GM19397 (cell line): ENCODE results near the gene DIP2C.

Experiments used
- ATAC-seq: cut with Tn5 transposase; IDR thresholded peaks from one replicate; pipeline ENCODE4 v1.9.1; 2021; ENCODE audit warnings: mild to moderate bottlenecking, moderate library complexity; ENCODE audit not compliant: unreplicated experiment

DIP2C gene

DNA sequence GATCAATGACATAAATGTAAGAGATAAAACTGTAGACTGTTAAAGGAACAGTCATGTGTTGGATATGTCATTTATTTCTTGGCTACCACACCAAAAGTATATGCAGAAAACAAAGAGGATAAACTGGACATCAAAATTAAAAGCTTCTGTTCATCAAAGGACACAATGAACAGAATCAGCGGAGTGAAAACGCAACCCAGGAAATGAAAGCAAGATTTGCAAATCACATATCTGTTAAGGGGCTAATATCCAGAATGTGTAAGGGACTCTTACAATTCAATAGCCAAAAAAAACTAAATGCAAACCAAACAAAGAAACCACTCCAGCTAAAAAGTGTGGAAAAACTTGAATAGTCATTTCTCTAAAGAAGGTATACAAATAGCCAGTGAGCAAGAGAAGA is 390.0 kb downstream of the DIP2C start:
- ATAC-seq = no peak

DNA sequence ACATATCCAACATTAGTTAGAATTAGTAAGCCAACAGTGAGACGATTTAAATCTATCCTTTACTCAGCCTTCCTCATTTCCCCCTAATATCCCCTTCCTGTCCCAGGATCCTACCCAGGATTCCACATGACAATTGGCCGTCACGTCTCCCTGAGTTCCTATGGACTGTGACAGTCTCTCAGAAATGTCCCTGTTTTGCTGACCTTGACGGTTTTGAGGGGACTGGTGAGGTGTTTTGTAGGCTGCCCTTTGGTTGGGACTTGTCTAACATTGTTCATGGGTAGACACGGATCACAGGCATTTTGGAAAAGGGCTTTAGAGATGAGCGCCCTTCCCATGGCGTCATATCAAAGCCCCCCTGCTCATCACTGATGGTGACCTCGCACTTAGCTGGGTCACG is 391.4 kb downstream of the DIP2C start:
- no peak for ATAC-seq

DNA sequence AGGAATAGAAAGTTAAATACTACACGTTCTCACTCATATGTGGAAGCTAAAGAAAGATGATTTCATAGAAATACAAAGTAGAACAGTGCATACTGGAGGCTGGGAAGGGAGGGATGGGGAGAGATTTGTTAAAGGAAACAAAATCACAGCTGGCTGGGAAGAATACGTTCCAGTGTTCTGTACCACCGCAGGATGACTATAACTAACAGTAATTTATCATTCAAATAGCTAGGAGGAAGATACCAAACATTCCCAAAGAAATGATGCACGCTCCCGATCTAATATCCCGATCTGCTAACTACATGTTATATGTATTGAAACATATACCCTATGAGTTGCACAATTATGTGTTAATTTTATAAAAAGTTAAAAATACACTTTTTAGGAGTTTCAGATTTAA is 391.9 kb downstream of the DIP2C start:
- no peak for ATAC-seq

DNA sequence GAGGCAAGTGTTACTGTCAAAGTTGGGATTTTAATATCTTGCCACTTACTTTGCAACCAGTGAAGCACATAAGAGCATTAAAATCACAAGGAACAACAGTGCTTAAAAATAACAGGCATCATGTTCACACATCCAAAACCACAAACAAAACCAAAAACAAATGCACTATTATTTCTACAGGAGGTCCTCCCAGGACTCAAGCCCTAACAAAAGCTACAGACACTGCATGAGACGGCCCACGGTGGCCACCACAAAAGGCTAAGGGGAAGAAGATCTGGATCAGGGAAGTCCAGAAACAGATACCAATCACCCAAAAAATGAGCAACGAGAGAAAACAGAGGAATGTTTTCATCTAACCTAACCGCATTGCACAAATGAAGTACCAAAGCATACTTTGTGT is 395.8 kb downstream of the DIP2C start:
- no peak for ATAC-seq

DNA sequence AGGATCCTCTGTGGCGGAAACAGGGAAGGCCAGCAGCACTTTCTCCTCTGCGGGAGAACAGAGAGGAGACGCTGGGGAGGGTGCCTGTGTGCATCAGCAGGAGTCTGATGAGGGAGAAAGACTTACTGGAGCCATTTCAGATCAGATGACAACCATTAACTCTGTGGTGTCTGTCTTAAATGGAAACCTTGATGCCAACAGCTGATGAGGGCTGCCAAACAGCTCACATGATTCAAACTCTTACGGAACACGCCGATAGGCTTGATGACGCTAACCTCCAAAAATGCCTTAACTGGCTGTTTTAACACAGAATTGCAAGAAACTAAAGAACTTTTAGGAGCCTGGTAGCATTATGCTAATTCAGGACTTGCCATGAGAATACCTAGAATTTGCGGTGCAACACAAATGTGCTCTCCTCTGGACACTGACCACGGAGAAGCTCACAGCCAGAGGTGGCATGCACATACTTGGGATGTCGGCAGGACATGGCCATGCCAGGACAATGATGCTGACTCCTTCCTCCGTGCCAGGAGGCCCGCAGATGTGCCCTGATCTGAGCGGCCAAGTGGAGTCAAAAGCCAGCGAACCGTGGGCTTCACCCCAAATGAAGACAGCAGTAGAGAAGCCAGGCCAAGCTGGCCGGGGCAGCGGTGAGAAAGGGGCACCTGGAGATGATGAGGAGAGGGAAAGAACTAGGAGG is 399.3 kb downstream of the DIP2C start:
- no peak for ATAC-seq

DNA sequence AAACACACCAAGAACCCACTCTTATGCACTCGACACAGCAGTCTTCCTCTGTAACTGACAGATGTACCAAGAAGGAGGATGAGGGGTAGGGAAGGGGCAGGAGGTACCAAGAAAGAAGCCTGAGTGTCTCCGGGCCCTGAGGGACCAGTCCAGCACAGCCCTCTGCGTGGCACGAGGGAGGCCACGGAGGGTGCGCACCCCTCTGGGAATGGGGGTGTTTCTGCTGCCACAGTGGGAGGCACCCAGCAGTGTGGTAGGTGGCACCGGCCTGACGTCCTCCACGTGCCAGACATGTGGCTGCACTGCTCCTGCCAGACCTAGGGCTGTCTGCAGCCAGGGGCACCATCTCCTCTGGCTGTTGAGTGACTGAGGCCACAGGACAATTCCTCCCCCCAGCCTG is 399.9 kb downstream of the DIP2C start:
- ATAC-seq = no peak

DNA sequence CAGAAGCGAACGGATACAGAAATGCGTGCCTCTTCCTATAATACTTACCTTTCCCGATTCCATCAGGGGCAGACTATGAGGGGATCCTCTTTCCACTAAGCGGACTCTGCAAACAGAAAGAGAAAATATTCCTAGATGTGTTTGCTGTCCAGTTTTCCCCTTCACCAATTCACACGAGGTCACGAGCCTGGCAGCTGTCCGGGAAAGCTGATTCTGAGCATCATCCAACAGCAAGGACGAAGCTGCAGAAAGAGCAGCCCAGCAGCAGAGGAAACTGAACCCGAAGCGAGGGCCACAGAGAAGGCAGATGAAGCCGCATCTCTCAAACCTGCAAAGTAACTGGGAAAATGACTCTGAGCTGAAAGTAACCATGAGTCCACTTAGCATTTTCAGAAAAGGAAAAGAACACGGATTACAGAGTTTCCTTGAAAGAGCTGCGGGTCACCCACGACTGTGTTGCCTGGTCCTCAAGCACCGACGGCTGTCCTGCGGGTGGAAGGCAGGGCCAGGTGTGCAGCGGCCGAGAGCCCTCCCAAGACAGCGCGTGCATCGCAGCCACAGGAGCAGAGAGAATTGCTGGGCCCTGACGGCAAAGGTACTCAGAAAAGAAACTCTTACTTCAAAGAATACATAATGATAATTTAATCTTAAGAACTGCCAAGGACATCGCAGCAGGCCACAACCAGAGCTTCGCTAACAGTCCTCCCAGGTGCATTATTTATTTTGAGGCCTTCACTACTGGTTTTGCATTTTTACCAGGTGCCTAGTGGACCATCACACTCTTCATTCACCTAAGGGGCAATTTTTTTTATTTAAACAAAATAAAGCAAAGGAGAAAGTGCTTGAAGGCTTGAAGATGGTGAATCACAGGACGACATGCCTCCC is 400.9 kb downstream of the DIP2C start:
- ATAC-seq = no peak

DNA sequence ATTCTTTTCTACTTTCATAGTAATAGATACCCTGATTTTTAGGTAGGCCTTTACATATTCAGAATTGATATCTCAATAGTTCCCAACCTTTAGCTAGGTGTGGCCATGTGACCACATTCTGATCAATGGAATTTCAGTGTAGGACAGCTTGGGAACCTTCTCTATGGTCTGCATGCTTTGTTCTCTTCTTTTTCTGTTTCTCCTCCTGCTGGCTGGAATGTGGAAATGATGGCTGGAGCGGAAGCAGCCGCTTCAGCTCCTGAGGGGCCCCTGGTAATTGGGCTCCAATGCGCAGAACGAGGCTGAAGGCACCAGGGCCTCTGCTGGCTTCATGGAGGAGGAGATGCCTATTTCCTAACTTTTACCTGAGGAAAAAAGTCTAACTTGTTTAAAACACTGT is 401.7 kb downstream of the DIP2C start:
- ATAC-seq = no peak

DNA sequence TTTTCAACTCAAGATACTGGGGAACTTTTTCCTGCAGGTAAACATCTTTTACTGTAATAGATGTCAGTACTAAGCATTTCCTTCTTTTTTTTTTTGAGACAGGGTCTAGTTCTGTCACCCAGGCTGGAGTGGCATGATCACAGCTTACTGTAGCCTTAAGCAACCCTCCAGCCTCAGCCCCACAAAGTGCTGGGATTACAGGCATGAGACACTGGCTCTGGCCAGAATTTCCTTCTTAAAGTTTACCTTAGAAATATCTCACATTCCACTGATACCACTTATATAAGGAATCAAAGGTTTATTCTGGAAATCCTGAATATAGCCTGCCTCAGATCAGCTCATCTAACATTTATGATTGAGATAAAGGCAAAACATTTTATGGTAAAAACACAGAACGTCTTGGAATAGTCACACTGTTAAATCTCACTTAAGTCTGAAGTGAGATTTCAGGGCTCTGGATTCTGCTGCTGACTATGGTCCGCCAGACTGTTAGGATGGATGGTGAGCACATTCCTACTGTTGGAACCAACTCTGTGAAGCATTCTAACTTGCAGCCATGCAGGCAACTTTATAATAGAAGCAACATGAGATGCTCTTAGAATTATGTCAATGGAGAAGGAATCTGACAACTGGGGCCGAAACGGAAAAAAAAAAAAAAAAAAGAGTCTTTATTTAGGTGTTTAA is 402.3 kb downstream of the DIP2C start:
- no peak for ATAC-seq

DNA sequence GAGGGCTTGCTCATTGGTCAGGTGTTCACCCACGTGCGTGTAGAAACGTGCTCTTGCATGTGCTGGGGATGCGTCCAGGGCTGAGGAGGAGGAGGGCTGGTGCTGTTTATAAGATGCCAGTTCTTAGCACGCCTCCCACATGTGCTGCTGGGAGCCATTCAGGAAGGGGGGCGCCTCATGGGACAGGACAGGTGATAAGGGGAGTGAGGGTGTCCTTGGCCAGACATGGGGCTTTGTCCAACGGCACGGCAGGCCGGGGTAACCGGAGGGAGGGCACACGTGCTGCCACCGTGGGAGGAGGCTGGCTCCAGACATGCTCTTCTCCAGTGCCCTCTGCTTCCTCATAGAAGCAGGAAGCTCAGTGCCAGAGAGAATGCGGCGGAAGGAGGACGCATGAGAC is 404.3 kb downstream of the DIP2C start:
- no peak for ATAC-seq

DNA sequence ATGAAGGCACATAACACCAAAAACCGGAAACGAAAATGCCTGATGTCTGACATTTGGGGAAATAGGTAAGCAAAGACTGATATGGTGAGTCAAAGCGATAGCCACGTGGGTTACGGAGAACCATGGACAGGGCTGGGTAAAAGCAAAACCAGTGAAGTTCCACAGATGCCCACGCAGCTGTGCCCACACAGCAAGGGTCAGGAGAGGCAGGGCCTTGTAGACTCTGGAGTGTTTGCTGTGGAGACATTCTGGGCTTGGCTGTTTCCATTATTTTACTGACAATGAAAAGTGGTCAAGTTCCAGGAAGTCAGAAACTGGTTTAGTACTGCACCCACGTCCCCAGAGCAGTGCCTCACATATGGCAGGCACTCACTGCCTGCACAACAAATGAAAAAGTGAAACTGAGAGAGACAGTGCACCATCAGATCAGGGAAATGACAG is 405.5 kb downstream of the DIP2C start:
- peak; percentile 64 for ATAC-seq

DNA sequence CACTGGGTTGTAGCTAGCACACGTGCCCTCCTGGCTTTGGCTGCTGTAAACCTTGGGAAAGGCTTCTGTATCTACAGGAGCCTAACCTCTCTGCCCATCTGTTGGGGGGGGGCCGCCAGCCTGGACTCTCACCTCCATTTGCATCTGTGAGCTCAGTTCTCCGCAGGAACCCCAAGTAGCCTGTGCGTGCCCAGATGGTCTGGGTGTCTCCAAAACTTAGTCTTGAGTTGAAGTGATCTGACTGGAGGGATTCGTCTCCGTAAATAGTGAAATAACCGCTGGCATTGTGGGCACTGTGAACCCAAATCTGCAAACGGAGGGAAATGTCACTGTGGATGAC is 406.4 kb downstream of the DIP2C start:
- ATAC-seq = no peak

DNA sequence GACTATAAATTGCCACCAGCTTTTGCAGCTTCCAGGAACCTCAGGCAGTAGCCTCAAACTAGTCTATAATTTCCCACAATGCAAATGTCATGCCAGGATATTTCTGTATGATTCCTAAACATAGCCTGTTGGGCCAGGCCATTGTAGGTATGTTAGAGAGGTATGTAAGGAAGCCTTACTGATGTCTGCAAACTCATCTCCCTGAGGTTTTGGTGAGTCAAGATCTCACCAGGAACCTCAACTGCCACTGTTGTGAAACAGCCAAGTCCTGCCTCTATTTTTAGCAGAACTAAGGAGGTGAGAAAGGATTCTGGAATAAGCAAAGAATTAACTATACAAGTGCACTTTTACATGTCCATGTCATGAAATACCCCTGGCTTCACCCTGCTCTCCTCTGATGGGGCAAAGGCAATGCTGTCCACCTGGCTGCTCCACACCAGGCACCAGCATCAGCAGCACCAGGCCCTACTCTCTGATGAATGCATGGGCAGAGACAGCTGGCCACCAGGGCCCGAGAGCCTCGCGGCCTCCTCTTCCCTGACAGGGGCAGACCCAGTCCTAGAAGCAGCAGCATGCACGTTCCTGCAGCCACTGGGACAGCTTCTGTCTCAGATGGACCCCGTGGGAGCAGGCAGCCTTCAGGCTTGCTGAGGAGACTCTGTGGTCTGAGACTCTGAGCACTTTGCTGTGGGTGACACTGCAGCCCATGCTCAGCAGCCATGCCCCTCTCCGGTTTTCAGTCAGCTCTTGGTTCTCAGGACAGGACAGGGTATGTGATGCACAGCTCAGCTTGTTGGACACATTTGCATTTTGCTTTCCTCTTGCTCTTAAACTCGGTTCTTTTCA is 407.0 kb downstream of the DIP2C start:
- no peak for ATAC-seq

DNA sequence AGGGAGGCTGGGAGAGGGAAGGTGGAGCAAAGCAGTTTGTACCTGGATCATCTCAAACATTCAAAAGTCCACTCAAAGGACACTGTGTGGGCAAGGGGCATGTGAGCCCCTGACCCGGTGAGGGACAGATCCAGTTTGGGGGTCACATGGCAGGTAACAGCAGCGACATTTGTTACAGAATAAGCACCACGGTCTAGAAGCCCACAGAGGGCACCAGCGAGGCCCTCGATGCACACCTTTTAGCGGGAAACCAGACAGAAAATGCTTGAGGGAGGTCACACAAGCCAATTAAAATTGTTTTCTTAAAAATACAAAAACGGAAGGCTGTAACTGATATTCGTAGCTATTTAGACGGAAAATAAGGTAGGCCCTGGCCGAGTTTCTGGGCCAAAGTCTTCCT is 409.8 kb downstream of the DIP2C start:
- ATAC-seq = no peak

DNA sequence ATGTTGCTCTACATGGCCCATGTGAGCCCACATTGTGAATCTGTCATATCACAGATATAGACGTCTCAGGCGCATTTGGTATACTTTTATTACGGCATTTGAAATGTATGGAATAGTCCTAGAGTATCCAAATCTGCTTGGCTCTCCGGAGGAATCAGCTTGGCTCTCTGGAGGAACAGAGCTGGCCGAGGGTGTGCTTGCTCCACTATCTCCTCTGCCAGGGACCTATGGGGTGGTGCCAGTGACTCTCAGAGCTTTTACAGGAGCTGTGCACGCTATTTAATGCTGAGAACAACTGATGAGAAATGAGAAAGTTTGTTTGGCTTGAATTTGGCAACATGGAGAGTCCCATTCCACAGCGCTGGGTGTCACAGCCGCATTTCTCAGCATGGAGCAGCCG is 410.2 kb downstream of the DIP2C start:
- no peak for ATAC-seq

DNA sequence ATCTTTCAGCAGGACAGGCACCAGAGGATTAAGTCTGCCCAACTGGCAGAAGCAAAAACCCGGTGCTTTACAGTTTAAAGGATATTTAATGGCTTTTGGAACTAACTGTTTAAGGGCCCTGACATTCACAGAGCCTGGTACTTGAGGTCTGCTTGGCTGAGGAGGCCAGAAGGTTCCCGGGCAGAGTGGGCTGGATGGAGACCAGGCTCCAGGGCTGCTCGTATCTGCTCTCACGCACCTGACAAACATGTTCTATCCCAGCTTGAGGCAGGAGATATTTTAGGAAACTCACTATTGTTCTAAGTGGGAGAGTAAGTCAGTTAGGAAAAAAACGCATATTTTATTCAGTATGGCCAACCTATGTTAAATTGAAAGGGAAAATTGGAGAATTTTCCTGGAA is 410.8 kb downstream of the DIP2C start:
- no peak for ATAC-seq

DNA sequence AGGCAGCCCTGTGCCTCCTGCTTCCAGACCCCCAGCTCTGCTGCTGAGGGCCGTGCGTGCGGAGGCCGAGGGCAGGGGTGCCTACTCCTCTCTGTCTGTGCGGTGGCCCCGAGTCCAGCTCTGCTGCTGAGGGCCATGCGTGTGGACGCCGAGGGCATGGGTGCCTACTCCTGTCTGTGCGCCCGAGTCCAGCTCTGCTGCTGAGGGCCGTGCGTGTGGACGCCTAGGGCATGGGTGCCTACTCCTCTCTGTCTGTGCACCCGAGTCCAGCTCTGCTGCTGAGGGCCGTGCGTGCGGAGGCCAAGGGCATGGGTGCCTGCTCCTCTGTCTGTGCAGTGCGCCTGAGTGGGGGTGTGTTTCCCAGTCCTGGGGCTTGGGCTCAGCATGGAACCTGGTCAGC is 411.5 kb downstream of the DIP2C start:
- ATAC-seq = no peak

DNA sequence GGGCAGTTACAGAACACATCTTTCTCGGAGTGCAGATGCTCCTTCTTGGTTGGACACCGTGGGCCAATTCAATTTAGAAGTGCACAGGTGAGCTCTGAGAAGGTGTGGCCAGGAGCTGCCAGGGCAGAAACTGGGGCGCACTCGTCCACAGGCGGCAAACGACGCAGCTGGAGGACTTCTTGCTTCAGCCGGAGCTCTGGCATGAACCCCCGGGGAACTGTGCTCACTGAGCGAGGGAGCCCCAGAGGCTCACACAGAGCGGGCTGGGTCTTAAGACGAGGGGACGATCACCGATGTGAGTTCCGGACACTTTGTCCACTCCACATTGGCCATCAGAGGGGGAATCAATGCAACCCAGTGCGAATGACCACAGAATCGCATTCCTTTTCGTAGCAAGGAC is 413.8 kb downstream of the DIP2C start:
- ATAC-seq = no peak

DNA sequence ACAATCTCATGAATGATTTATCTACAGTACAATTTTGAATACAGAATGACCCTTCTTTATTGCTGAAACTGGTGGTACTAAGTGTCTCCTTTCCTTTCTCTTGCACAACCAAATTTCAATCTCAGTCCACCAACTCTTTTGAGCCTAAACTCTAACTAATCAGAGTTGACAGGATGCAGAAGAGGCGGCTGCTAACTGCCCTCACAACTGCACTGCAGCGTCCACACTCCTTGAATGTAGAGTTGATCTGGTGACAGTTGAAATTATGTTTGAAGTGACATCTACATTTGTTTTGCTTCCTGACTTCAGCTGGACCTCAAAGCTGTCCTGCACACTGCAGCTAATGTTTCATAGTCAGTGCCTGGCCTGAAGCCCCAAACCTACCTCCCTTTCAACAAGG is 414.6 kb downstream of the DIP2C start:
- ATAC-seq = no peak

DNA sequence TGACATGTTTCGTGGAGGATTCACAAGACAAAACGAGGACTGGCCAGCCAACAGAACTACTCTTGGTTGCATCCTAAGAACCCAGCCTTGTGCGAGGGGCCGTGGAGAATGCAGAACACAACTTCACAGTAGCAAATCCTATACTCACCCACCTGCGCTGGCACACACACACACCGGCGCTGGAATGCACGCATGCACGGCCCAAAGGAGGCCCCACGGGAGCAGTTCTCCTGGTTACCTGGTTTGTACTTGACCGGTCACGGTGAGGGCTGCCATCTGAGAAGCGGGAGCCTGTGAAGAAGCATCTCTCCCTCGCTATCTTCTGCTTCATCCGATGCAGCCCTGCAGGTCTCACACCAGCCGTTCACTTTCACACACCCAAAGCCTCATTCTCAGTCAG is 416.4 kb downstream of the DIP2C start:
- no peak for ATAC-seq

DNA sequence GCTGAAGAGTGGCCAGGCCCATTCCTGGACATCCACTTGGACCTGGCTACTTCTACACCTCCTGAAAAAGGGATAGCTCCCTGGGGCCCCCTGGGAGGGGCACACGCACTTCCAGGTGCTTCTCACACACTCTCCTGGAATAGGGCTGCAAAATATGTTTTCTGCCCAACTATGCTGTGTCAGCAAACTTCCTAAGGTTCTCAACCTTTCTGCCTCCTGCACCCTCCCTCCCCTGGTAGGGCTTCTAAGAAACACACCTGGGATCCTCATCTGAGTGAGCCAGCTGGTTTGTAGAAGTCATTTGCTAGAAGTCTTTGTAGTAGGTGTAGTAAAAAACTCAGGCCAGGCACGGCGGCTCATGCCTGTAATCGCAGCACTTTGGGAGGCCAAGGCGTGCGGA is 417.7 kb downstream of the DIP2C start:
- no peak for ATAC-seq
